Loucy (cell line): Measurements from ENCODE around the gene SDCBP2.

ENCODE experiments used
- CTCF ChIP-seq: fragments of 200-600 bp; sonication (generic); conservative IDR thresholded peaks from 2 replicates; pipeline ENCODE4 v1.5.1; 2014; ENCODE audit warnings: mild to moderate bottlenecking, antibody characterized with exemption, low read length
- EZH2phosphoT487 ChIP-seq: fragments of 200-600 bp; IDR thresholded peaks from 2 replicates; pipeline ENCODE4 v1.6.1; 2018; ENCODE audit warnings: antibody characterized with exemption, mild to moderate bottlenecking, moderate library complexity, borderline replicate concordance

GRCh38 chr20:1378735-1379125 lies 49.8 kb upstream of the SDCBP2 start:
- no peak for TF ChIP-seq CTCF
- TF ChIP-seq EZH2phosphoT487 = no peak
